HG03521 (cell line): Measurements from ENCODE around the gene AAK1.
"Not testable (repeated sequence)": the region's sequence is repeated elsewhere in the genome, so short reads cannot be mapped to it uniquely, and the experiment has no call there.

Experiments
- ATAC-seq: cut with Tn5 transposase; IDR thresholded peaks from one replicate; pipeline ENCODE4 v1.9.1; 2021; ENCODE audit warnings: mild to moderate bottlenecking, moderate library complexity; ENCODE audit not compliant: unreplicated experiment

AAK1 gene

DNA sequence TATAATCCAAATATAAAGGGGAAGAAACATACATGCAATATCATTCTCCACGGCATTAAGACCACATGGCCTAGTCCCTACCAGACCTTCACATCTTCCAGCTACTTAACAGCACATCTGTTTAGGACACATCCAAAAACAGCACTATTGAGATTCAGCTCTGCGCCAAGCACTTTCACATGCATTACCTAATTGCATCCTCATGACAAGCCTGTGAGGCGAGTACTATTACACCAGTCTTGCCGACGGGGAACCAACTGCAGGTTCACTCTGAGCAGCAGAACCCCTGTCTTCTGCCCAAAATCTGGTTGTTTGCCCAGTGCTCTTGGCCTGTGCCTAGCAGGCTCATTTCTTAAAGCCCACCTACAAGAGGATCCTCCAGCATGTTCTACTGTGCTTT, 66.7 kb downstream of the AAK1 start:
- ATAC-seq = no peak

DNA sequence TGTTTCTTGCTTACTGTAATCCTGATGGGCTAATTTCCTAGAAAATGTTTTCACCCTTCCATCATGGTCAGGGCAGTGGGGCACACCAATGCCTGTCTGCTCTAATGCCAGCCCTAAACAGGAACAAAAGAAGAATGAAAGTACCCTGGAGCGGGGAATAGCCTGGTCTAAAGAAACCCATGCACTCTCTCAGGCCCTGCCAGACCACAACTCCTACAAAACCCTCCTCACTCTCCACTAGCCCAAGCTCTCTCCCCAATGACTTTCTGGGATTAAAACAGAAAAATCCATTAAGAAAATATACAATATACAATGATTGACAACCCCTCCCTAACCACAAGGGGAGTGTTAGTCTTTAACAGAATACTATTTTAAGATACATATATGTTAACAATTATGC, 67.6 kb downstream of the AAK1 start:
- ATAC-seq = no peak

DNA sequence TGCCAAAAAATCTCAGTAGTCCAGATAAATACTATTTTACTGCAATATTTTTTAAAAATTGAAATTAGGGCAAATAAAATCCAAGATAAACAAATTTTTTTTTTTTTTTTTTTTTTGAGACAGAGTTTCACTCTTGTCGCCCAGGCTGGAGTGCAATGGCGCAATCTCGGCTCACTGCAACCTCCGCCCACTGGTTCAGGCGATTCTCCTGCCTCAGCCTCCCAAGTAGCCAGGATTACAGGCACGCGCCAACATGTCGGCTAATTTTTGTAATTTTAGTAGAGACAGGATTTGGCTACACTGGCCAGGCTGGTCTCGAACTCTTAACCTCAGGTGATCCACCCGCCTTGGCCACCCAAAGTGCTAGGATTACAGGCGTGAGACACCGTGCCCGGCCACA, 68.2 kb downstream of the AAK1 start:
- not testable (repeated sequence) for ATAC-seq

- ATAC-seq = no peak
These were observed 70.9 kb downstream of the AAK1 start for GRCh38 chr2:69572641-69573040.

DNA sequence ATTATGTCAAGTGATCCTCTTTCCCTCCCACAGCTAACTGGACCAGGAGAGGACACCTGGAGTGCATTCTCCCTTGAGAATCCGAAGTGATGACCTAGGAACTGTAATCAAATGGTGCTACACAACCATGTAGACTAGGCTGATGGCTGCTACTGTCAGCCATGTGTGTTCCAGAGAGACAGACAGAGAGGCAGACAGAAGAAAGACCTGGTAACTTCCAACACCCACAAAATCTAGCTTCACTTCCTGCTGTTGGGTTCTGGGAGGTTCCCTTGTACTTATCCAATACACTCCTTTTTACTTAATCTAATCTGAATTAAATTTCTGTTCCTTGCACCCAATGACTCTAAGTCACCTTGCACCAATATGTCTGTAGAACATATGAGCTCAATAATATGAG, 72.3 kb downstream of the AAK1 start:
- no peak for ATAC-seq

DNA sequence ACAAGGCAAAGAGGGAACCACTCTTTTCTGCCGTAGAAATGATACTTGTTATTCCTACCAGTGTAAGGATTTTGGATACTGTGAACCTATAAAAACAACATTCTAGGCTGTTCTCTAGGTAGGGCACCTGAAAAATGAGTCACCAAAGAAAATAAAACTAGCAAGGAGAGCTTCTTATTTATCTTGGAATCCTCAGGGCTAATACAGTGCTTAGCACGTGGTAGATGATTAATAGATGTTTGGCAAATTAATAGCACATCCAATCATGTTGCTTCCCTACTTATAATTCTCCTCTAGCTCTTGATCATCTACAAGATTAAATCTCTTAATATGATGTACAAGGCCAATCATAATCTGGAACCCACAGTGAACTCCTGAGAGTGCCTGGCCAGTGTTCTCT, 73.1 kb downstream of the AAK1 start:
- ATAC-seq = no peak

- no peak for ATAC-seq
These were observed 75.6 kb downstream of the AAK1 start for GRCh38 chr2:69567909-69568300.

DNA sequence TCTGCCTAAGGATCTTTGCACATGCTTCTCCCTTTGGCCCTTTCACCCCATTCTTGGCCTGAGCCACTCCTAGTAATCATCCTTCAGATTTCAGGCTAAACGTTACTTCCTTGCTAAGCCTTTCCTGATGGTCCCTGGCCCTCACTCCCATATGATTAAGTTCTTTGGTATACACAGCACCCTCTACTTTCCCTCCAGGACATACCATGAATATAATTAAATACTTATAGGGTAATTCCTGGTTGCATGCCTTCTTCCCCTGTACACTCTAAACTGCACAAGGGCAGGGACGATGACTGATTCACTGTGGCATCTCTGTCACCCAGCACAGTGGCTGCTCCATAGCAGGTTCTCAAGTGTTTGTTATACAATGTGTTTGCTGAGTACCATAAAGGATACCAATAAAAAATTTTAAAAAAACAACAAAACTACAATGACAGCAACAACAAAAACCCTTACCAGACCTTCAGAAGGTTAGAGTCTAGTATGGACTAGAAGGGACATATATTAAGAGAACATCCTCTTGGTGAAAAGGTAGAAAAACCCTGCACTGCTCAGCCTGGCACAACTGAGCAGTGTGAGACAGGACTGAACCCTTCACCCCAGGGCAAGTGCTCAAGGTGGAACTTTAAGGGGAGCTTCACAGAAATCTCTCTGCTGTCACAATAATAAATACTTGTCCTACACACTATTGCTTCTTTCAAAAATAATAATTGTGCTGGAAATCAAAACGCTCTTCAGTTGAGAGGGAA, 76.2 kb downstream of the AAK1 start:
- no peak for ATAC-seq

DNA sequence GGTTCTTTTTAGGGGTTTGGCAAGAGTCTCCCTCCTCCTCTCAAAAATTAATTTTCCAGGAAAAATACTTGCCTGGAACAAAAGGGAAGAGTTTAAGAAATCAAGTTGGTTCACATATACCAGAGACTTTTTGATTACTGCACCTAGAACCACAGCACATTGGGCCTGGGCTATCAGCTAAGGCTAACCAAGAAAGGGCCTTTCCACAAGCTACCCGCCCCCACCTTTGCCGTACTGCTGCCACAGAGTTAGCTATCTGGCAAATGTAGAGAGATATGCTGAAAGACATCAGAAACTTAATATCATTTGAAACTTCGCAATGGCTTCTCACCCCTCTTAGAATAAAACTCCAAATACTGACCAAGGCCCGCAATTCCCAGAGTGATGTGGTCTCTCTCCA, 76.9 kb downstream of the AAK1 start:
- ATAC-seq = no peak

GRCh38 chr2:69565431-69565839, 78.1 kb downstream of the AAK1 start:
- ATAC-seq = no peak

GRCh38 chr2:69564604-69565003, 78.9 kb downstream of the AAK1 start:
- no peak for ATAC-seq

GRCh38 chr2:69563021-69563420, 80.5 kb downstream of the AAK1 start:
- no peak for ATAC-seq

DNA sequence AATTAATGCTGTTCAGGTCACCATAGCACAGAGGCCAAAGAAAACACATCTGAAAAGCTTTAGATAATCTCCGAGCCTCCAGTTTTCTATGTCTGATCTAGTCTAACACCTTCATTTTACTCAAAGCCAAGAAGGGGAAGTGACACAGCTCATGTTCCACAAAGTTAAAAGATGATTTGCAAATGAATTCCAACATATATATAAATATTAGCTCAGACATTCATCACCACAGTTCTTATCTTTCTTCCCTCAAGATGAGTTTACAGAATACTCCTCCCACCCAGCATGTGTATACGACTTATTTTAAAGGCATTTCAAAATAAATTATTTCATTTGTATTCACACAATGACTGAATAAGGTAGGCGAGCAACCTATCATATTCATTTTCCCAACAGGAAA, 82.4 kb downstream of the AAK1 start:
- ATAC-seq = no peak

- no peak for ATAC-seq
These were observed 83.4 kb downstream of the AAK1 start for GRCh38 chr2:69560147-69560482.

DNA sequence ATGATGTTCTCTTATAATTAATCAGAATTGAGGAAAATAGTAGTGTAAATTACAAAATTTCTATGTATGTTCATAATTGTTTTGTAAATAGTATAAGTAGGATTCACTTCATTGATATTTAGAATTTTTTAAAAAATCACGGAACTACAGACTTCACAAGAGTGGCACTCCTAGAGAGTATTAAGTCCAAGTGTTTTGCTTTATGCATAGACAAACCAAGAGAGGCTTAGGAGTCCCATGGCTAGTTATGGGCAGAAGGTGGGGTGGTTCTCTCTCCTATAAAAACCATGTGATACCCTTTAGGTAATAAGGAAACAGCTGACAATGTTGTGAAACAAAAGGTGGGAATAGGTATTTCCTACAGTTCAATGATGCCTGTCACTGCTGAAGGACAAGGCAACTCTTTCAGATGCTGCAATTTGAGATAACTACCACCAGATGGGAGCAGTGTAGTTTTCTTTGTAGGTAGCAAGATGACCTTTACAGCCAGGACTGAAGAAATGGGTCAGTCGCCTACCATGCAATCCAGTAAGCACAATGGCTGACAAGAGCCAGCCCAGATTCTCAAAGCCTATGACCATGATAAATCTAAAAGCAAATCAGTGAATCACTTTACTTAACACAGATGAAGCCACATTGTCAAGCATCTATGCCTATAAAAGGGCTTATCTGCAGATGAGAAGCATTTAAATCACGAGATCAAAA, 83.9 kb downstream of the AAK1 start:
- ATAC-seq = no peak

DNA sequence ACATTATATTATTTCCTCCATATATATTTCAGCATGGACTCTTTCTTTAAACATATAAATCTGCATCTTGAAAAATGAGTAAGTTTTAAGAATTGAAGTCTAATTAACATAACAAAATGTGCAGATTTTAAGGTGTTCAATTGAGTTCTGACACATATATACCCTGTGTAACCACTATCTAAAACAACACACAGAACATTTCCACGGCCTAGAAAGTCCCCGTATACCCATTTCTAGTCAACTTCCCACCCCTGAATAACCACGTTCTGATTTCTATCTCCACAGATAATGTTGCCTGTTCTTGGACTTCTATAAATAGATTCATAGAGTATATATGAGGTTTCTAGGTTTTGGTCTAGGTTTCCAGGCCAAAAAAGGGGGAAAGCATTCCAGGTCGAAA, 87.5 kb downstream of the AAK1 start:
- no peak for ATAC-seq

DNA sequence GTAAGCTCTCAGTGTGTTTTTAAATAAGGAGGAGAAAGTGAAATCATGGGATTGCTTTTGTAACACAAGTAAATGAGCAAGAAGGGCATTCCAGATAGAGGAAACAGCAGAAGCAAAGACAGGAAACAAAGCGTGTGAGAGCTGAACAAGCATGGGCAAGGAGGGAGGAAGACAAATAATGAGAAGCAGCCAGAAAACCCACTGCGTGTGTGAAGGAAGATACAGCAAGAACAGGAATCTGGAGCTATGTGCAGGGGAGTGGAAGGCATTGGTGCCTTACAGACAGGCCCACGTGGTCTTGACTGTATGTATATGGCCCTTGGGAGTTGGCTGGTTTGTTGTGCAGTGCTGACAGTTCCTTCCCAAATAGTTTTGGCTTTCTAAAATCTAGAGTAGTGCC, 88.6 kb downstream of the AAK1 start:
- ATAC-seq = no peak

GRCh38 chr2:69554568-69554967, 89.0 kb downstream of the AAK1 start:
- no peak for ATAC-seq

GRCh38 chr2:69553991-69554390, 89.5 kb downstream of the AAK1 start:
- no peak for ATAC-seq

DNA sequence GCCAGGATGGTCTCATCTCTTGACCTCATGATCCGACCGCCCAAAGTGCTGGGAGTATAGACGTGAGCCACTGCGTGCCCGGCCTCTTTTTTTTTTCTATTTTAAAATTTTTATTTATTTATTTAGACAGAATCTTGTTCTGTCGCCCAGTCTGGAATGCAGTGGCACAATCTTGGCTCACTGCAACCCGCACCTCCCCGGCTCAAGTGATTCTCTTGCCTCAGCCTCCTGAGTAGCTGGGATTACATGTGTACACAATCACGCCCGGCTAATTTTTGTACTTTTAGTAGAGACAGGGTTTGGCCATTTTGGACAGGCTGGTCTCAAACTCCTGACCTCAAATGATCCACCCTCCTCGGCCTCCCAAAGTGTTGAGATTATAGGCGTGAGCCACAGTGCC, 93.0 kb downstream of the AAK1 start:
- ATAC-seq = not testable (repeated sequence)

- ATAC-seq = no peak
These were observed 94.1 kb downstream of the AAK1 start for GRCh38 chr2:69549421-69549820.

GRCh38 chr2:69547984-69548715, 95.4 kb downstream of the AAK1 start:
- no peak for ATAC-seq
